Activated CD4-positive, alpha-beta memory T cell treated with anti-CD3 and anti-CD28 coated beads, Interleukin-2, amount 10 ng/mL, durations not matched to agents 7 days and 5 days (primary cell): ENCODE data around the gene MSS51. TPM values are rescaled to one million over a fixed set of nuclear protein-coding genes. Genes with fewer than 3 reads are reported as not detected.

Source experiments
- CTCF ChIA-PET: fragments of 350-600 bp; sonication (Branson Sonifier 250); formaldehyde crosslinking; loops from one replicate; lab custom pipeline; 2021; ENCODE audit warnings: antibody characterized with exemption, inconsistent platforms; lab: Charles Lee
- POLR2A ChIA-PET: fragments of 350-600 bp; sonication (Branson Sonifier 250); formaldehyde crosslinking; loops from one replicate; lab custom pipeline; 2021; ENCODE audit warnings: antibody characterized with exemption; lab: Charles Lee
- DNase-seq: peaks from one replicate; pipeline ENCODE4 v3.0.0-alpha.2; 2020
- H3K27ac Mint-ChIP-seq: one replicate; pipeline ENCODE4 v1.8.0; 2021; ENCODE audit warnings: mild to moderate bottlenecking, mixed read lengths
- H3K27me3 Mint-ChIP-seq: one replicate; pipeline ENCODE4 v1.8.0; 2021; ENCODE audit warnings: mixed read lengths
- H3K36me3 Mint-ChIP-seq: one replicate; pipeline ENCODE4 v1.8.0; 2021; ENCODE audit warnings: low read depth, mixed read lengths
- H3K4me1 Mint-ChIP-seq: one replicate; pipeline ENCODE4 v1.8.0; 2021; ENCODE audit warnings: mixed read lengths
- H3K4me3 Mint-ChIP-seq: one replicate; pipeline ENCODE4 v1.8.0; 2021; ENCODE audit warnings: mild to moderate bottlenecking, mixed read lengths
- H3K9me3 Mint-ChIP-seq: one replicate; pipeline ENCODE4 v1.8.0; 2021; ENCODE audit warnings: mixed read lengths
- total RNA-seq, 2 experiments: library from RNA; stranded (reverse); gene quantifications; one replicate each; pipeline ENCODE4 v1.2.3, GENCODE V29; 2021

The MSS51 gene
- total RNA-seq: 1 to 10 TPM; 2.8 to 3.3 TPM

- Mint-ChIP-seq H3K4me1 (peaks cover 12% of the 10 kb centered on the region), H3K4me3 (no peak within 1 kb of the TSS), H3K9me3 (no peaks in the 10 kb centered on the region), H3K27me3 (no peaks in the 10 kb centered on the region), H3K27ac (no peak within 1 kb of the TSS), H3K36me3 (peaks cover 22% of the 10 kb centered on the region)
- ChIA-PET CTCF (no interaction called here), POLR2A (interaction anchor here (0.6 to 1.4 kb wide), 3 partner anchors 21 to 62 kb away, joined by 3 to 4 read pairs (median 3); partner anchors contain the start of gene PPP3CB)
- no peak for DNase-seq
Observed at GRCh38 chr10:73433538-73433867, at the start of gene MSS51. MSS51 (minus strand) TSS chr10:73433561; CDS start chr10:73428284, 5,277 bp downstream.

GRCh38 chr10:73480158-73480557, 46.8 kb upstream of the MSS51 start:
- H3K9me3 Mint-ChIP-seq: no peaks in the 10 kb centered on the region
- H3K36me3 Mint-ChIP-seq: peaks cover 41% of the 10 kb centered on the region
- peak overlapping the region; percentile 66 for H3K27ac Mint-ChIP-seq
- peaks cover 40% of the 10 kb centered on the region for H3K4me1 Mint-ChIP-seq
- H3K4me3 Mint-ChIP-seq: peak overlapping the region; percentile 9
- ChIA-PET CTCF (interaction anchor here (1.0 to 1.8 kb wide), 2 partner anchors 13 to 15 kb away, joined by 3 to 7 read pairs; partner anchors contain the start of gene PPP3CB), POLR2A (interaction anchor here (0.9 to 4.7 kb wide), 4 partner anchors 9 to 15 kb away, joined by 3 to 60 read pairs (median 10); partner anchors contain the start of gene PPP3CB)
- DNase-seq: no peak
- no peaks in the 10 kb centered on the region for H3K27me3 Mint-ChIP-seq

DNA sequence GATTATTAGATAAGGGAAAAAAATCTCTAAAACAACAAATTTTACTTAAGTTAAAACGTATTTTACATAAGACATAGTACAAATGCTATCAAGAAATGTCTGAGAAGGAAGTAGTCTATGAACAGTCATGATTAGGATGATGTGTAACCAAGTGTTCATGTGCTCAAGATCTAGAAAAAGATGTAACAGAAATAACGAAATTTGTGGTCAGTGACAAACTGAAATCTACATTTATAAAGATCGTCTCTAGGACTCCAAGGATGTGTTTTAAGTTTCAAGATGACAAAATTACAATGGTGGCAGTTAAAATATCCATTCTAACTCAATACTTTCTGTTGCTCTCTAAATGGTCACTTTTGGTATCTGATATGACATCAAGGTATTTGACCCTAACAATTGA, 45.3 kb upstream of the MSS51 start:
- CTCF ChIA-PET: interaction anchor here (1.3 kb wide), 1 partner anchor 294 kb away, joined by 3 read pairs; no protein-coding TSS in a partner anchor
- Mint-ChIP-seq H3K9me3 (no peaks in the 10 kb centered on the region), H3K4me3 (peak overlapping the region; percentile 11), H3K4me1 (peaks cover 40% of the 10 kb centered on the region), H3K27me3 (no peaks in the 10 kb centered on the region), H3K36me3 (peaks cover 47% of the 10 kb centered on the region), H3K27ac (peak overlapping the region; percentile 79)
- POLR2A ChIA-PET: interaction anchor here (1.1 to 4.7 kb wide), 3 partner anchors 14 to 65 kb away, joined by 3 to 60 read pairs (median 16); partner anchors contain the start of gene PPP3CB
- no peak for DNase-seq

DNA sequence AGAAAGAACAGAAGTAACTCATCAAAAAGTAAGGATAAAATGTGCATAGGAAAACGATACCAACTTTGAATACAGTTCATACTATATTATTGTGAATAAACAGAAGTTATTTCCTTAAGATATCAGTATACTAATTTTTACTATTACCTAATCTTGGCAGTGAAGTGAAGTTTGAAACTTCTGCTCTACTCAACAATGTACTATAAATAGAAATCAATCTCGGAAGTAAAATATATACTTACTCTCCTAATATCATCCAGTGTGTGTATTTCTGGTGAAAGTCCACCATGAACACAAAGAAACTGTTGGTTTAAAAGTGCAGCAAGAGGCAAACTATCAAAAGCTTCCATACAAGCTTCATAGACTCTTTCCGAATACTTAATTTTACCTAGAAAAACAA, 37.9 kb upstream of the MSS51 start:
- ChIA-PET POLR2A (interaction anchor here (2.2 kb wide), 1 partner anchor 24 kb away, joined by 7 read pairs; the partner anchor contains the start of gene PPP3CB), CTCF (no interaction called here)
- H3K27ac Mint-ChIP-seq: no peak overlapping the region

DNA sequence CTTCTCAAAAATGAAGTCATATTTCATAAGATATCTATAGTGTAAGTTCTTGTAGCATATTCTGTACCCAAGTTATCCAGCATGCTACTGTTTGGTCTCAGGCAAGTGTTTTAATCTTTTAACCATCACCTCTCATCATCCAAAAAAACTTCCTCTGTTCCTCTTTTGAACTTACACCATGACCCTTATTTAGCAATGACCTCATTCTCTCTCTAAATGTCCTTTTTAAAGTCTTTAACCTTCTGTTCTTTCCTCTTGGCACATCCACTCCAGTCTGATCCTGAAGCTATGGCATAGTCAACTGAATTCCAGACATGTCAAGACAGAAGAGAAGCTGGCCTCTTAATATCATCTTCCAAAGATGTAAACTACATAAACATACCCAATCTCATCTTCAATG, 36.2 kb upstream of the MSS51 start:
- DNase-seq: no peak
- Mint-ChIP-seq H3K9me3 (no peaks in the 10 kb centered on the region), H3K27ac (no peak overlapping the region), H3K36me3 (peaks cover 51% of the 10 kb centered on the region), H3K27me3 (no peaks in the 10 kb centered on the region), H3K4me3 (no peak overlapping the region), H3K4me1 (peaks cover 14% of the 10 kb centered on the region)
- ChIA-PET CTCF (interaction anchor here (0.6 kb wide), 1 partner anchor 187 kb away, joined by 3 read pairs; no protein-coding TSS in a partner anchor), POLR2A (interaction anchor here (1.3 kb wide), 1 partner anchor 25 kb away, joined by 5 read pairs; no protein-coding TSS in a partner anchor)

More for the DNA sequence above, 37.9 kb upstream of the MSS51 start:
- Mint-ChIP-seq H3K27me3 (no peaks in the 10 kb centered on the region), H3K4me1 (peaks cover 14% of the 10 kb centered on the region), H3K36me3 (peaks cover 52% of the 10 kb centered on the region), H3K4me3 (no peak overlapping the region), H3K9me3 (no peaks in the 10 kb centered on the region)
- DNase-seq: no peak

- H3K4me1 Mint-ChIP-seq: peaks cover 12% of the 10 kb centered on the region
- POLR2A ChIA-PET: interaction anchor here (0.6 to 2.9 kb wide), 5 partner anchors 11 to 220 kb away, joined by 3 to 16 read pairs (median 3); partner anchors contain the start of gene PPP3CB
- peaks cover 54% of the 10 kb centered on the region for H3K36me3 Mint-ChIP-seq
- CTCF ChIA-PET: interaction anchor here (0.9 kb wide), 1 partner anchor 12 kb away, joined by 3 read pairs; no protein-coding TSS in a partner anchor
- no peaks in the 10 kb centered on the region for H3K9me3 Mint-ChIP-seq
- no peak overlapping the region for H3K27ac Mint-ChIP-seq
- DNase-seq: no peak
- no peaks in the 10 kb centered on the region for H3K27me3 Mint-ChIP-seq
- H3K4me3 Mint-ChIP-seq: no peak overlapping the region
Observed at GRCh38 chr10:73467206-73467605, 33.8 kb upstream of the MSS51 start.

DNA sequence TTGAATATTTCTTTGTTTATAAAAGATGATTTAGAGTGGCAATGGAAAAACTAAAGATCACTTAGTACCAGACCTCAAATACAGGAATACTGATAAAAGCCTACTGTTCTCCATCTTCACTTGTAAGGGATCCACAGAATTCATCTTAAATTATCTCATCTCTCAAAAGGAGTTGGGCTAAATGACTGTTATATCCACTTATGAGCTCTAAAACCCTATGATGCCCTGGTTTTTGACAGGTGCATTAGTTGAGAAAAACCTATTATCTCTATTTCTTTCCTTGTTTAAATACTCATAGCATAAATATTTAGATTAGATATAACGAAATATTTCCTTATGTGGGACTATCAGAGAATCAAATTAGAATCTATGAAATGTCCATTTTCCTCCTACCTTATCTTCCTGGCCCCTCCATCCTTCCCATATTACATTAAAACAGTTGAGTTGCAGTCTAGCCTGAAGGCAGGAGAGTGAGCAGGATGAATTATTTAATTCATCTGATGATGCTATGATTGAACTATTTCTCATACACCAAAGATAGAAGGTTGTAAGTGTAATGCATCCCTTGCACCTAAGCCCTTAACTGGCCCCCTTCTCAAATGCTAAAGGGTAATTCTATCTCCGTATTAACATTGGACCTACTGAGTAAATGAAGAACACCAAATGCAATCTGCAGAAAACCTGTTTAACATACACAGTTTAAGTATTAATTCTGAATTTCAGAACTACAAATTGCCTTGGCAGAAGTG, 32.8 kb upstream of the MSS51 start:
- ChIA-PET CTCF (no interaction called here), POLR2A (interaction anchor here (1.2 to 2.9 kb wide), 2 partner anchors 29 to 53 kb away, joined by 4 to 16 read pairs; partner anchors contain the start of genes ANXA7 and PPP3CB)
- Mint-ChIP-seq H3K9me3 (no peaks in the 10 kb centered on the region), H3K27me3 (no peaks in the 10 kb centered on the region), H3K27ac (no peak overlapping the region), H3K4me3 (no peak overlapping the region), H3K36me3 (peaks cover 52% of the 10 kb centered on the region), H3K4me1 (peaks cover 12% of the 10 kb centered on the region)
- no peak for DNase-seq

- no peak overlapping the region for H3K4me3 Mint-ChIP-seq
- no peak for DNase-seq
- no peaks in the 10 kb centered on the region for H3K27me3 Mint-ChIP-seq
- POLR2A ChIA-PET: no interaction called here
- no peak overlapping the region for H3K27ac Mint-ChIP-seq
- H3K4me1 Mint-ChIP-seq: no peaks in the 10 kb centered on the region
- CTCF ChIA-PET: no interaction called here
- no peaks in the 10 kb centered on the region for H3K9me3 Mint-ChIP-seq
- H3K36me3 Mint-ChIP-seq: peaks cover 50% of the 10 kb centered on the region
Observed at GRCh38 chr10:73460897-73461296, 27.5 kb upstream of the MSS51 start.

- H3K4me3 Mint-ChIP-seq: no peak overlapping the region
- POLR2A ChIA-PET: no interaction called here
- peaks cover 45% of the 10 kb centered on the region for H3K36me3 Mint-ChIP-seq
- H3K27me3 Mint-ChIP-seq: no peaks in the 10 kb centered on the region
- CTCF ChIA-PET: no interaction called here
- no peak for DNase-seq
- no peaks in the 10 kb centered on the region for H3K4me1 Mint-ChIP-seq
- no peak overlapping the region for H3K27ac Mint-ChIP-seq
- no peaks in the 10 kb centered on the region for H3K9me3 Mint-ChIP-seq
Observed at GRCh38 chr10:73459683-73460314, 26.4 kb upstream of the MSS51 start.

DNA sequence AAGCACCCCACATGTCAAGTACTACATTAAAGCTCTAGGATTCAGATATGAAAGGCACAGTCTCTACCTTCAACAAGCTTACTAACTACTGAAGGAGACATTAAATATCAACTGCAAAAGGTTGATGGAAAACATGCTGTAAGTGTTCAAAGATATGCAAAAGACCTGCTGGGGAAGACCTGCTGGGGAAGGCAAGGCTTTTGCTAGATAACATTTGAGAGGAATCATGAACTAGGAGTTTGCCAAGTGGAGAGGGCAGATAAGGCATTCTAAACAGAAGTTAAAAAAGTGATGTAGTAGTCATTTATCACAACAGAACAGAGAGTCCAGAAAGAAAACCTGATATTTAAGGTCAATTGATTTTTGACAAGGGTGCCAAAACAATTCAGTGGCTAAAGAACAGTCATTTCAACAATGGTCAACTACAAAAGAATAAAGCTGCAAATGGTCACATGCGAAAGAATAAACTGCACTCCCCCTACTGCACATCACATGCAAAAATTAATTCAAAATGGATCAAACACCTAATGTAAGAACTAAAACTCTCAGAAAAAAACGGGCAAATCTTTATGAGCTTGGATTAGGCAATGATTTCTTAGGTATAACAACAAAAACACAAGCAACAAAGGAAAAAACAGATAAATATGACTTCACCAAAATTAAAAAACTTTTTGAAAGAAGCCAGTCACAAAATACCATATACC, 23.0 kb upstream of the MSS51 start:
- ChIA-PET CTCF (interaction anchor here (1.9 kb wide), 1 partner anchor 188 kb away, joined by 4 read pairs; no protein-coding TSS in a partner anchor), POLR2A (interaction anchor here (0.8 to 1.5 kb wide), 2 partner anchors 11 to 38 kb away, joined by 3 to 5 read pairs; no protein-coding TSS in a partner anchor)
- Mint-ChIP-seq H3K27me3 (no peaks in the 10 kb centered on the region), H3K9me3 (no peaks in the 10 kb centered on the region), H3K27ac (no peak overlapping the region), H3K4me1 (no peaks in the 10 kb centered on the region), H3K36me3 (peaks cover 40% of the 10 kb centered on the region), H3K4me3 (no peak overlapping the region)
- no peak for DNase-seq

- H3K36me3 Mint-ChIP-seq: peaks cover 20% of the 10 kb centered on the region
- H3K4me1 Mint-ChIP-seq: no peaks in the 10 kb centered on the region
- H3K27ac Mint-ChIP-seq: no peak overlapping the region
- ChIA-PET CTCF (no interaction called here), POLR2A (no interaction called here)
- DNase-seq: no peak
- no peaks in the 10 kb centered on the region for H3K27me3 Mint-ChIP-seq
- H3K4me3 Mint-ChIP-seq: no peak overlapping the region
- no peaks in the 10 kb centered on the region for H3K9me3 Mint-ChIP-seq
Observed at GRCh38 chr10:73449113-73449512, 15.8 kb upstream of the MSS51 start.

GRCh38 chr10:73448384-73448783, 15.0 kb upstream of the MSS51 start:
- H3K4me3 Mint-ChIP-seq: no peak overlapping the region
- no peaks in the 10 kb centered on the region for H3K4me1 Mint-ChIP-seq
- no peak for DNase-seq
- CTCF ChIA-PET: no interaction called here
- H3K27ac Mint-ChIP-seq: no peak overlapping the region
- H3K27me3 Mint-ChIP-seq: no peaks in the 10 kb centered on the region
- POLR2A ChIA-PET: no interaction called here
- H3K9me3 Mint-ChIP-seq: no peaks in the 10 kb centered on the region
- peaks cover 16% of the 10 kb centered on the region for H3K36me3 Mint-ChIP-seq
